PC-9 (cell line): ENCODE data around the gene AVL9. TPM values are rescaled to one million over a fixed set of nuclear protein-coding genes. Genes with fewer than 3 reads are reported as not detected.

Experiments used
- BruUV-seq: library from RNA; stranded (reverse); fragments of 400-500 nt; replicated peaks from 2 replicates; lab custom pipeline; 2021; lab: Mats Ljungman, UMichigan
- CTCF ChIA-PET: fragments of 300-600 bp; sonication (Branson Sonifier 250); formaldehyde crosslinking; loops from one replicate; lab custom pipeline; 2022; ENCODE audit warnings: antibody characterized with exemption; lab: Charles Lee
- POLR2A ChIA-PET: fragments of 300-600 bp; sonication (Branson Sonifier 250); formaldehyde crosslinking; loops from one replicate; lab custom pipeline; 2022; ENCODE audit warnings: antibody characterized with exemption; ENCODE audit not compliant: unreplicated experiment; lab: Charles Lee
- DNase-seq, 2 experiments: peaks; one replicate each; pipeline versions ENCODE4 v3.0.0 to v3.0.0-alpha.2; 2015 to 2022; ENCODE audit warnings: mixed read lengths in 1 of 2
- H2AFZ ChIP-seq: fragments of 200-600 bp; sonication (generic); 2 replicates; pipeline ENCODE4 v1.8.1; 2017; ENCODE audit warnings: antibody characterized with exemption
- H3F3A ChIP-seq: fragments of 200-600 bp; sonication (generic); 2 replicates; pipeline ENCODE4 v1.8.1; 2017; ENCODE audit warnings: antibody characterized with exemption, mild to moderate bottlenecking, low read depth; ENCODE audit not compliant: insufficient read depth
- H3K27ac ChIP-seq: fragments of 200-600 bp; sonication (generic); 2 replicates; pipeline ENCODE4 v1.6.1; 2016; ENCODE audit warnings: mixed run types
- H3K27me3 ChIP-seq: fragments of 200-600 bp; sonication (generic); 2 replicates; pipeline ENCODE4 v1.6.1; 2016; ENCODE audit warnings: low read depth, mixed run types; ENCODE audit not compliant: insufficient read depth
- H3K36me3 ChIP-seq: fragments of 200-600 bp; sonication (generic); 2 replicates; pipeline ENCODE4 v1.6.1; 2016; ENCODE audit warnings: low read depth, mixed run types
- H3K4me1 ChIP-seq: fragments of 200-600 bp; sonication (generic); replicated peaks from 2 replicates; pipeline ENCODE4 v1.6.1; 2016; ENCODE audit warnings: mixed run types; ENCODE audit not compliant: insufficient read depth
- H3K4me2 ChIP-seq: fragments of 200-600 bp; sonication (generic); 2 replicates; pipeline ENCODE4 v1.6.1; 2017; ENCODE audit warnings: mixed run types
- H3K4me3 ChIP-seq: fragments of 200-600 bp; sonication (generic); 2 replicates; pipeline ENCODE4 v1.6.1; 2016; ENCODE audit warnings: mixed run types
- H3K79me2 ChIP-seq: fragments of 200-600 bp; sonication (generic); 2 replicates; pipeline ENCODE4 v1.6.1; 2017; ENCODE audit warnings: low read depth, mixed run types
- H3K9me2 ChIP-seq: fragments of 200-600 bp; sonication (generic); 2 replicates; pipeline ENCODE4 v1.8.1; 2017; ENCODE audit warnings: mild to moderate bottlenecking; ENCODE audit not compliant: insufficient read depth
- H3K9me3 ChIP-seq: fragments of 200-600 bp; sonication (generic); 2 replicates; pipeline ENCODE4 v1.8.1; 2016; ENCODE audit warnings: low read depth; ENCODE audit not compliant: insufficient read depth
- H4K20me1 ChIP-seq: fragments of 200-600 bp; sonication (generic); 2 replicates; pipeline ENCODE4 v1.8.1; 2017; ENCODE audit not compliant: insufficient read depth
- EZH2 ChIP-seq: fragments of 200-600 bp; sonication (generic); IDR thresholded peaks from 2 replicates; pipeline ENCODE4 v1.8.0; 2017; ENCODE audit warnings: antibody characterized with exemption, low read depth
- intact Hi-C: fragments of 100-400 bp; cut with micrococcal nuclease; formaldehyde crosslinking; loops from one replicate; pipeline ENCODE4 v1.10.0; 2022; ENCODE audit not compliant: unreplicated experiment
- total RNA-seq: library from RNA; stranded (reverse); gene quantifications from 2 replicates; pipeline ENCODE4 v1.2.3, GENCODE V29; 2021
- TF ChIP-seq, protein P1 (sequence below): fragments of 200-600 bp; sonication (generic); conservative IDR thresholded peaks from 2 replicates; pipeline ENCODE4 v1.6.1; 2017; ENCODE audit warnings: mixed run types, antibody characterized with exemption, mild to moderate bottlenecking, moderate library complexity

Gene AVL9
- total RNA-seq, 1 experiment from 2014 or later: 57.1 TPM

DNA sequence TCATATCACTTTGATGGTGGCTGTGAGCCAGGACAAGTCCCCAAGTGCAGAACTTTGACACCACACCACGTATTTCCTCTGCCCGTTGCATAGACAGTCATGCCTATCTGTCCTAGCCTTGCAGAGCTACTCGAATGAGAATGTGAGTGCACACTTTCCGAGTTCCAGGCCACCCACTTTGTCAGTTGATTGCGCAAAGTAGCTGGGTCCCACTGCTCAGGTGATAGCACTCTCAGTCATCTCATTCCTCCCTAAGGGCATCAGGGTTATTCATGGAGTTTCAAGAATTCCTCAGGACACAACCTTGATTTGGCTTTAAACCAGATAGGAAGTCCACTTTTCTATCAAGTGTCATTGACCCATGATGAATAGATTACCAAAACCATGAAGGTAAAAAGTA lies 24.4 kb upstream of the AVL9 start:
- ChIA-PET POLR2A (no interaction called here), CTCF (no interaction called here)
- no peaks in the 10 kb centered on the region for H3K9me3 ChIP-seq
- H3K9me2 ChIP-seq: no peaks in the 10 kb centered on the region
- no peaks in the 10 kb centered on the region for H3K36me3 ChIP-seq
- H3F3A ChIP-seq: no peaks in the 10 kb centered on the region
- no peaks in the 10 kb centered on the region for H4K20me1 ChIP-seq
- peaks cover 6% of the 10 kb centered on the region for H3K27me3 ChIP-seq
- DNase-seq: no peak
- BruUV-seq: no TSS peak
- H3K27ac ChIP-seq: no peak overlapping the region
- TF ChIP-seq, protein P1, sequence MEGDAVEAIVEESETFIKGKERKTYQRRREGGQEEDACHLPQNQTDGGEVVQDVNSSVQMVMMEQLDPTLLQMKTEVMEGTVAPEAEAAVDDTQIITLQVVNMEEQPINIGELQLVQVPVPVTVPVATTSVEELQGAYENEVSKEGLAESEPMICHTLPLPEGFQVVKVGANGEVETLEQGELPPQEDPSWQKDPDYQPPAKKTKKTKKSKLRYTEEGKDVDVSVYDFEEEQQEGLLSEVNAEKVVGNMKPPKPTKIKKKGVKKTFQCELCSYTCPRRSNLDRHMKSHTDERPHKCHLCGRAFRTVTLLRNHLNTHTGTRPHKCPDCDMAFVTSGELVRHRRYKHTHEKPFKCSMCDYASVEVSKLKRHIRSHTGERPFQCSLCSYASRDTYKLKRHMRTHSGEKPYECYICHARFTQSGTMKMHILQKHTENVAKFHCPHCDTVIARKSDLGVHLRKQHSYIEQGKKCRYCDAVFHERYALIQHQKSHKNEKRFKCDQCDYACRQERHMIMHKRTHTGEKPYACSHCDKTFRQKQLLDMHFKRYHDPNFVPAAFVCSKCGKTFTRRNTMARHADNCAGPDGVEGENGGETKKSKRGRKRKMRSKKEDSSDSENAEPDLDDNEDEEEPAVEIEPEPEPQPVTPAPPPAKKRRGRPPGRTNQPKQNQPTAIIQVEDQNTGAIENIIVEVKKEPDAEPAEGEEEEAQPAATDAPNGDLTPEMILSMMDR: no peak
- TF ChIP-seq EZH2: no peak
- intact Hi-C loops: loop anchor here (10.0 kb wide), 1 partner anchor 106 kb away; no protein-coding TSS in a partner anchor
- H3K79me2 ChIP-seq: no peaks in the 10 kb centered on the region
- no peak overlapping the region for H2AFZ ChIP-seq
- H3K4me2 ChIP-seq: no peak overlapping the region
- H3K4me1 ChIP-seq: no peaks in the 10 kb centered on the region
- H3K4me3 ChIP-seq: no peak overlapping the region

DNA sequence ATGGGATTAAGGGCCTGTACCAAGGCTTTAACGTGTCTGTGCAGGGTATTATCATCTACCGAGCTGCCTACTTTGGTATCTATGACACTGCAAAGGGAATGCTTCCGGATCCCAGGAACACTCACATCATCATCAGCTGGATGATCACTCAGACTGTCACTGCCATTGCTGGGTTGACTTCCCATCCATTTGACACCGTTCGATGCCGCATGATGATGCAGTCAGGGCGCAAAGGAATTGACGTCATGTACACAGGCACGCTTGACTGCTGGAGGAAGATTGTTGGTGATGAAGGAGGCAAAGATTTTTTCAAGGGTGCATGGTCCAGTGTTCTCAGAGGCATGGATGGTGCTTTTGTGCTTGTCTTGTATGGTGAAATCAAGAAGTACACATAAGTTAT lies 23.3 kb upstream of the AVL9 start:
- no peak overlapping the region for H3K4me2 ChIP-seq
- POLR2A ChIA-PET: no interaction called here
- intact Hi-C loops: loop anchor here (10.0 kb wide), 1 partner anchor 107 kb away; no protein-coding TSS in a partner anchor
- no peaks in the 10 kb centered on the region for H3K79me2 ChIP-seq
- DNase-seq: no peak
- H3K4me3 ChIP-seq: no peak overlapping the region
- H3K9me3 ChIP-seq: no peaks in the 10 kb centered on the region
- no peaks in the 10 kb centered on the region for H4K20me1 ChIP-seq
- CTCF ChIA-PET: no interaction called here
- no peaks in the 10 kb centered on the region for H3F3A ChIP-seq
- H2AFZ ChIP-seq: no peak overlapping the region
- BruUV-seq: no TSS peak
- no peaks in the 10 kb centered on the region for H3K4me1 ChIP-seq
- no peak overlapping the region for H3K27ac ChIP-seq
- no peaks in the 10 kb centered on the region for H3K9me2 ChIP-seq
- H3K36me3 ChIP-seq: no peaks in the 10 kb centered on the region
- TF ChIP-seq, protein P1: no peak
- TF ChIP-seq EZH2: no peak
- peaks cover 6% of the 10 kb centered on the region for H3K27me3 ChIP-seq

DNA sequence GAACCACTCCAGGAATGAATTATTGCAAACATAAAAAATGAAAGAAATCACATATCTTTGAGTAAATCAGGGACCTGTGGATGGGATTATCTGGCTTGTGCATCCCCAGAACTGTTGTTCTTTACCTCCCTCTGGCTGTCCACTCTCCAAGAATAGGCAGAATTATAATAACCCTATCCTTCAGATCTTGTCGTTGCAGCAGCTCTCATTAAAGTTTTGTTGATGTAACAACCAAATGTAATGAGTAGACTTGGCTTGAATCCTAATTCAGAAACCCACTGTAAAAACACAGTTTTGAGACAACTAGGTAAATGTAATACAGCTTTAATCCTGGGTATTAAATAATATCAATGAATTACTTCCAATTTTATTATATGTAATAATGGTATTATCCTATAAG lies 21.3 kb upstream of the AVL9 start:
- no TSS peak for BruUV-seq
- TF ChIP-seq, protein P1: no peak
- TF ChIP-seq EZH2: no peak
- no peak for DNase-seq

More for the DNA sequence above, 21.3 kb upstream of the AVL9 start:
- ChIA-PET CTCF (interaction anchor here (0.6 kb wide), 1 partner anchor 263 kb away, joined by 3 read pairs; no protein-coding TSS in a partner anchor), POLR2A (no interaction called here)
- no peak overlapping the region for H3K4me3 ChIP-seq
- H4K20me1 ChIP-seq: no peaks in the 10 kb centered on the region
- H3K4me2 ChIP-seq: no peak overlapping the region
- H3F3A ChIP-seq: no peaks in the 10 kb centered on the region
- no peaks in the 10 kb centered on the region for H3K36me3 ChIP-seq
- no peak overlapping the region for H2AFZ ChIP-seq
- intact Hi-C loops: loop anchor here (10.0 kb wide), 1 partner anchor 109 kb away; no protein-coding TSS in a partner anchor
- no peaks in the 10 kb centered on the region for H3K79me2 ChIP-seq
- no peak overlapping the region for H3K27ac ChIP-seq
- peaks cover 6% of the 10 kb centered on the region for H3K27me3 ChIP-seq
- H3K9me3 ChIP-seq: no peaks in the 10 kb centered on the region
- no peaks in the 10 kb centered on the region for H3K4me1 ChIP-seq
- no peaks in the 10 kb centered on the region for H3K9me2 ChIP-seq
